ENCODE measurements around the gene CHD5.
"Not testable (repeated sequence)": the region's sequence is repeated elsewhere in the genome, so short reads cannot be mapped to it uniquely, and the experiment has no call there.

The CHD5 gene

DNA sequence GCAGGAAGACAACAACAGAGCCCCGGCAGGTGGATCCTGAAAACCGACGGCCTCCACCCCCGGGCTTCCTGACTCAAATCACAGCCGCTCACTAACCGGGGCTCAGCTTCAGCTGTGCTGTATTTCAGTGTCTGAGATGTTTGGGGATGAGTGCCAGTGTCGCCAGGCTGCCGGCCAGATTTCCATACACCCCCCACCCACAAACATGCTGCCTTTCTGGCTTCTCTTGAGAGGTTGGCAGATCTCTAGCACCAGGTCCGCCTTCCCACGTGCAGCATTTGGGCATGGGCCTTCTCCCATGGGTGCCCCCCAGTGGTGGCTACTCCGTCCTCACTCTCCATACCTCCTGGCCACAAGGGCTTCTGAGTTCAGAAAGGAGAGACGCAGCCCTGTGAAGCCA, 99.7 kb downstream of the CHD5 start:
- no peak for DNase-seq

DNA sequence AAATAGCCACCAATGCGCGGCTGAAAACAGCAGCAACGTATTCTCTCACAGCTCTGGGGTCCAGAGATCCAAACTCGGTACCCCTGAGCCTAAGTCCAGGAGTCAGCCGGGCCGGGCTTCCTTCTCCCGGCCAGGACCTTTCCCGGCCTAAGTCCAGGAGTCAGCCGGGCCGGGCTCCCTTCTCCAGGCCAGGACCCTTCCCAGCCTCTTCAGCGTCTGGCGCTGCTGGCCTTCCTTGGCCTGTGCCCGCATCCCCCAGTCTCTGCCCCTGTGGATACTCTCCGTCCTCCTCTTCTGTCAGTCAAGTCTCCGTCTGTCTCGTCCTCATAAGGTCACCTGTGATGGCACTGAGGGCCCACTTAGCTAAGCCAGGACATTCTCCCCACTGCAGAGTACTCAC, 102.2 kb downstream of the CHD5 start:
- DNase-seq, result no peak

DNA sequence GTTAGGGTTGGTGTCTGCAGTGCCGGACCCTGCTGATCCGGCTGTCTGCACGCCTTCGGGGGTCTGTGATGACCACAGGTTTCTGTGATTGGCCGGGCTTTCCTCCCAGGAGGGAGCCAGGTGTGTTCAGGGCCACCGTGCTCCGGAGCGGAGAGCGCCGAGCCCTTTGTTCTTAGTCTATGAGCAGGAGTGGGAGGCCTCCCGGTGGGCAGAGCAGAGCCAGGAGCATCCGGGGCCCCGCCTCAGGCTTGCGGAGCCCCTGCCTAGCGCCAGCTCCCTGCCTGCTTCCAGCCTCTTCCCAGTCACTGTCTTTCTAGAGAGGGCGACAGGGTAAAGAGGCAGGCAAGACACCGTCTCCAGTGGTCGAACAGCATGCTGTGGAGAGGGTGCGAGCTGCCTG, 102.6 kb downstream of the CHD5 start:
- DNase-seq, result no peak

DNA sequence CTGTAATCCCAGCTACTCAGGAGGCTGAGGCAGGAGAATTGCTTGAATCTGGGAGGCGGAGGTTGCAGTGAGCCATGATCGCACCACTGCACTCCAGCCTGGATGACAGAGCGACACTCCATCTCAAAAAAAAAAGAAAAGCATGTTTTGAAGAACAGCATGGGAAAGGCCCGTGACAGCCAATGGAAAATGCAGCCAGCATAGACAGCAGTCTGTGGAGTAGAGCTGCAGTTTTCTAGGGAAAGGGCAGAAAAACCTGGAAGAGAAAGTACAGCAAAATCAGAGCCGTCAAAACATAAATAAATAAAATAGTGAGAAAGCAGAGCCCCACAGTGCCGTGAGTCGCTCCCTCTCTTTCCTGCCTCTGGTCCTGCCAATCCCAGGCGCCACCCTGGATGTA, 103.1 kb downstream of the CHD5 start:
- not testable (repeated sequence) for DNase-seq

DNA sequence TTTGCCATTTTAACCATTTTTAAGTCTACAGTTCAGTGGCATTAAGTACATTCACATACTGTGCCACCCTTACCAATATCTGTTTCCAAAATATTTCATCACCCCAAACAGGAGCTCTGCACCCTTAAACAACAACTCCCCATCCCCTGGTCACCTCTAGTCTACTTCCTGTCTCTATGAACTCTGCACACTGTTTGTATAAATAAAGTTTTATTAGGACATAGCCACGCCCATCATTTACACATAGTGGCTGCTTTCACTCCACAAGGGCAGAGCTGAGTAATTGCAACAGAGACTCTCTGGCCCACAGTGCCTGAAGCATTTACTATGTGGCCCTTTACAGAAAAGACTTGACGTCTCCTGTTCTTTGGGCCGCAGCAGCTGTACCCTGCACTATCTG, 104.4 kb downstream of the CHD5 start:
- DNase-seq, result peak; percentile 58

DNA sequence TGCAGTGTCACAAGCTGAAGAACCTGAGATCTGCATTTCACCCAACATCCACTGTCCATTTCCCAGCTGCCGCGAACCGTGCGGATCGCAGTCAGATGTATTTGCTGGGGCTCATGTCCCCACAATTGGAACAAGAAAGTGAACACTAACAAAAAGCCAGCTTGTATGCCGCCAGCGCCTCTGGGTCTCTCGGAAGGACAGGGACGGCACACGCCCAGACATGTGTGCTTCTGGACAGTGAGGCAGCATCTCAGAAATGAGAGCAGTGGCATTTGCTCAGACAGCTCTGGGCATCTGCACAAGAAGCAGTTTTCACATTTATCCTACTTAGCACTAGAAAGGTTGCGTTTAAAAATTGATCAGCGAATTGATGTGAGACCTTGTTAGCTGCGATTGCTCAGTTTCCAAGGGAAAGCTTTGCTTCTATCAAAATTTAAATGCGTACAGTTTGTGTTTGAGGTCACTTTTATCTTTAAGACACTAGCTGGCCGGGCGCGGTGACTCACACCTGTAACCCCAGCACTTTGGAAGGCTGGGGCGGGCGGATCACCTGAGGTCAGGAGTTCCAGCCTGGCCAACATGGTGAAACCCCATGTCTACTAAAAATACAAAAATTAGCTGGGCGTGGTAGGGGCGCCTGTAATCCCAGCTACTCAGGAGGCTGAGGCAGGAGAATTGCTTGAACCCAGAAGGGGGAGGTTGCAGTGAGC, 105.8 kb downstream of the CHD5 start:
- DNase-seq, result no peak

DNA sequence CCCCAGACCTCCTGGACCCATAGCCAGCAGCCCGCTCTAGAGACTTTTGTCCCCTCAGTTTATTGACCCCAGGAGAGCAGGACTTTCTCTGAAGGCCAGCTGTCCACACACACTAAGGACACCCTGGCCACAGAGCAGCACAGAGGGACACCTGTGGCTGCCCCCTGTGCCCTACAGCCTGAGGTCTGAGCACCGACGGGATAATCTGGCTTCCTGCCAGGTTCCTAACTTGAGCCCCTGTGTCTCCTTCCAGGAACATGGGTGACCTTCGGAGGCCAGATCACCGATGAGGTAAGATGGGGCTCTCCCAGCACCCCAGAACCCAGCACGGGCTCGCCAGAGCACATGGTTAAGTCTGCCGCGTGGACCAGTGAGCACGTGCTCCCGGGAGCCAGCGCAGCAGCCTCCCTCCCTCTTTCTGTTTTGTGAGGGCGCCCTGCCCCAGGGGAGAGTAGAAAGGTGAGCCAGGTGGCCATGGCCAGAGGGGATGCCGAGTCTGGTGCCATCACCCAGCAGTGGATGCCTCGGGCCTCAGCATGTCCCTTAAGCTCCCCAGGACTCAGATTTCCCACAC, 106.6 kb downstream of the CHD5 start:
- no peak for DNase-seq

DNA sequence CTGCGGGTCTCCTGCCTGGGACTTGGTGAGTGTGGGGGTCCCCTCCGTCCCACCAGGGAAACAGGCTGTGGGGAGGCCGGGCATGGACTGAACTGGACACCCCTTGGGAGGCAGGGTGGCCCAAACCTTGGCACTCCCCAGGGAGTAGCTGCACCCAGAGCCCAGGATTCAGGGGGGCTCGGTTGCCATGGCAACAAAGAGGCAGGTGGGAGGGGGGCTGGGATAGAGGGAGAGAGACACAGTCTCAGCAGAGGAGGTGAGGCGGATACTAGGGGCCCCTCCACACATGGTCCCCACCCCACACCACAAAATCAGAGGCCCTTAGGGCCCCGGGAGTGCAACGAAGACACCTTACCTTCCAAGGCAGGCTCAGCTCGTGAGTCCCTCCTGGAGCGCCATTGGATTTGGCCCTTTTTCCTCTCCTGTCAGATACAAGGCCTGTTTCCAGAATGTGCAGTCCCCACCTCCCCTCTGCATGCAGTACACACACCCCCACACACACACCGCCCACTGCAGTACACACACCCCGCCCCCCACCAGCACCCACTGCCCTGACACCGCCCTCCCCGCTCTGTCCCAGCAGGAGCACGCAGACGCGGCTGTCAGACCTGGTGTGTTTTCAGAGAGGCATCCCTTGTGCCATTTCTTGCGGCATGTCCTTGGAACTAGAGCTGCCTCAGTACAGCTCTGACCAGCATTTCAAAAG, 107.2 kb downstream of the CHD5 start:
- DNase-seq, result no peak

DNA sequence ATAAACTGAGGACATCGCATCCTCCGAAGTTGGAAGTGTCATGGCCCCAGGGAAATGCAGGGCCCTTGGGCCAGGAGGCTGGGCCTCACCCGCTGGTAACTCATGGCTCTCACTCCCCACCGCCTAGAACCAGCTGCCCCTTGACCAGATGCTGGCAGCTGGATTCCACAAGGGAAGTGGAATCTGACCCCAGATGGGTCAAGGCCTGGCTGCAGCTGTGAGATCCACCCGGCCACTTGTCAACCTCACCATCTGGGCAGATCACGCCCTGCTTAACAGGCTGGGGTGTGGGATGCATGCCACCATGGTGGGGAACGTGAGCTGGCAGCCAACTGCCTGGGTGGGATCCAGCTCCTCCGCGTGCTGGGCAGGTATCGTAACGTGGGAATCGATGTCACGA, 108.9 kb downstream of the CHD5 start:
- DNase-seq, result no peak

DNA sequence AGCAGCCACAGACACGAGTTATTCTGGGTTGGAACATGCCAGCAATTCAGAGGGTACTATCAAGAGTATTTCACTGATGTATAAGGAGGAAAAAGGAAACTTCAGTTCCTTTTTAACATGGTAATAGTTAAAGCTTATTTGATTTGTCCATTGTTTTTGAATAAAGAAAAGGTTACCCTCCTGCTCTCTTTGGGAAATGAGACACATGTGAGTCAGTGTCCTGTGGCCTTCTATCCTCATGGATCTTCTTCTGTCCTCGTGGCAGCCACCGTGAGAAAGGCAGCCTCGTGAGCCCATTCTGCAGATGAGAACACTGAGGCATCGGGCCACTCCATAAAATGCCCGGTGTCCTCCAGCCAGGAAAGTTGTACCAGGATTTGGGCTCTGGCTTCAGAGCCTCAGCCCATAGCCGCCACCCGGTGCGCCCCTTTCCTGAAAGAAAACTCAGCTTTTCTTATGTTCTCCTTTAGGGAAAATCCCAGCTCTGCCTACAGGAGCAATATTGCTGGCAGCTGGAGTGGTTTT, 109.6 kb downstream of the CHD5 start:
- no peak for DNase-seq

DNA sequence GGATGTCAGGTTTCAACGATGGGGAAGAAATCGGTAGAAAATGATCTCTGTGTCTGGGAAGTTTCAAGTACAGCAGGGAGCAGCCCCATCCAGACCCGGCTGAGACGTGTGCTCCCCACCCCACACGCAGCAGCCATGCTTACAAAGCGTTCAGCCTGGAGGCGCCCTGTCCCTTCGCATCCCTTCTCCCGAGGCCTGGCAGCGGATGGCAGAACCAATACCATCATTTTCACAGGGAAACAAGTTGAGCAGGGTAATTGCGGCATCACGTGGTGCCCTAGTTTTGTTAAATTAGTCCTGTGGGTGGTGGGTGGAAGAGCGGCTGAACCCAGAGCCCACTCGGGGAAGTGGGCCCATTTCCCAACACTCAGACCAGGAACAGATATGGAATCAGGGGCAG, 110.5 kb downstream of the CHD5 start:
- DNase-seq, result no peak

DNA sequence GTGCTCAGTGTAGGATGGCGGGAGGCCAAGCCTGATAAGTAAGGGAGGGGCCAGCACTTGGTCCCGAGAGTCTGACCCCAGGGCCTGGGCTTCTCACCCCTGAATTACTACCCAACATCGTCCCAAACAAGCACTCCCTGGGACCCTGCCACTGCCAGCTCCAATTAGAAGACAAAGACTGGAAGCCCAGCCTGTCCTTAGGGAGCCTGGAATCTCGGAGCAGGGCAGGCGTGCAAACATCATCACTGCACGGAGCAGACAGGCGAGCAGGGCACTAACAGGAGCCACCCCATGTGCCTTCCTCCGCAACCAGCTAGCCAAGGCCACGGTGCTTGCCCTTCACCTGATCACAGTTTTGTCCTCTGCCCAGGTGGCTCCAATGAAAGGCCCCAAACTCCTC, 111.2 kb downstream of the CHD5 start:
- DNase-seq, result no peak

DNA sequence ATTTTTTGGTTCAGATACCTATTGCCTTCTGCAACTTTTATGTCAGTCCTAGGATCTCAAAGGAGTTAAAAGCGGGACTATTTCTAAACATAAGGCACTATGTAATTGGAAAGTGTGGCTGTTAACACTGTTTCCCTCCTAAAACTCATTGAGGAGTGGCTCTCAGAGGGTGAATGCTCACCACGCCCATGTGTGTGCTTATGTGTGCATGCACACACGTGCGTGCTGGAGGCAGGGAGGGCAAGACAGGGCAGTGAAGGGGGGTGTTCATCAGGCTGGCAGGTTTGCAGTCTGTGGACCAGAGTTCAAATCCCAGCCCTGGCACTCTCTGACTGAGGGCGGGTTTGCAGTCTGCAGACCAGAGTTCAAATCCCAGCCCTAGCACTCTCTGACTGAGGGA, 112.0 kb downstream of the CHD5 start:
- DNase-seq, result no peak

DNA sequence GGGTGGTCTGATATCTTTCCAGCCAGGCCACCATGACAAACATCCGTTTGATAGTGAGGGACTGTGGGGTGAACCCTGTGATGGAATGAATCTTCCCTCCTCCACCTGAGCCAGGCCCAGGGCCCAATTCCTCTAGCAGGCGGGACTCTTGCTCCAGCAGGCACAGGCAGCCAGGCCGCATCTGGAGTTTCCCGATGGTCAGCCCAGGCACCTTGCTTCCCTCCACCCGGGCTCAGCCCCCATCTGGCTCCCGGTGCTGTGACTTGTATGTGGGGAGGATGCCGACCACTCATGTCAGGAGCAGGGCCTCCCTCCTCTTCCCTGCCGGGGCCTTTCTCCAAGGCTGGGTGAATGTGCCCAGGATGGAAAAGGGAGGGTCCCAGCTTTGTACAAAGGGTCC, 113.4 kb downstream of the CHD5 start:
- DNase-seq, result no peak

DNA sequence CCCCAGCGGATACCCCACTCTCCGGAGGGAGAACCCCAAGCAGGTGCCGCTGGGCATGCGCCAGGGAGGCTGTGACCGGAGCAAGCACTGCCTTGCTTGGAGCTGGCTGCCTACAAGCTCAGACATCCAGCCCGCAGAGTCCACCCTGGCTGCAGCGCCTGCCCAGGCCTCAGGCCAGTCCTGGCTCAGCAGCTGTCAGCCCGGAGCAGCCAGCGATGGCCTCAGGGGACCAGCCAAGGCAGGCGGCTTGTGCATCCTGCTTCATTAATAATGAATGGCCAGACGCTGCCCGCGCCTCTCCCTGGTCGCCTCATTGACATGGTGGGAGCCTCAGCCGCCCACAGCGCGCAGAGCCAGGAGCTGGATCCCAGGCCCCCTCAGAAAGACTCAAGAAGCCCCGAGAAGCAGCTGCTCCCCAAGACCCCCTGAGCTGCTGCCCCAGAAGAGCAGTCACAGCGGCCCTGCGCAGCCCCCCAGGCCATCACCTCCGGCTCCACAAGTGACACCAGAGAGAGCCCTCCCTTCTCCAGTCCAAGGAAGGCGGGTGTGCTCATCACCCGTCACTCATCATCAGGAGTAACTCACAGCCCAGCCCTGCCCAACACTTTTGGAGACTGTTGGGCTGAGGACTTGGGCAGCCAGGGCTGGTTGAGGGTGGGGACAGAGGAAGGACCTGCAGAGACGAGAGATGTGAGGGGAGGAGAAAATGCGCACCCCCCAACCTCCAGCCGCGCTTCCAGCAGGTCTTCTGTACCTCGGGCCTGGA, 114.8 kb downstream of the CHD5 start:
- DNase-seq, result no peak

DNA sequence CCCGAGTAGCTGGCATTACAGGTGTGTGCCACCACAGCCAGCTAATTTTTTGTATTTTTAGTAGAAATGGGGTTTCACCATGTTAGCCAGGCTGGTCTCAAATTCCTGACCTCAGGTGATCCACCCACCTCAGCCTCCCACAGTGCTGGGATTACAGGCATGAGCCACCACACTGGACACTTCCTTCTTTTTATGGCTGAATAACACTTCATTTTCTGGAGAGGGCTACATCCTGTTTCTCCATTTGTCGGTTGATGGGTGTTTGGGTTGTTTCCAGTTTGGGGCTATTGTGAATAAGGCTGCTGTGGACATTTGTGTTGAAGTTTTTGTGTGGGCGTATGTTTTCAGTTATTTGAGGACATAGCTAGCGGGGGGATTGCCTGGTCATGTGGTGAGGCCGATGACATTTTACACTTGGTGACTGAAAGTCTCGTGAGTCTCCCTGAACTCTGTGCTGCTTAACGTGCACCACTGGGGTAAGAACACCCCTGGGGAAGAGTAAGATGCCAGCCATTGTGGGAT, 116.5 kb downstream of the CHD5 start:
- peak; percentile 96 for DNase-seq

DNA sequence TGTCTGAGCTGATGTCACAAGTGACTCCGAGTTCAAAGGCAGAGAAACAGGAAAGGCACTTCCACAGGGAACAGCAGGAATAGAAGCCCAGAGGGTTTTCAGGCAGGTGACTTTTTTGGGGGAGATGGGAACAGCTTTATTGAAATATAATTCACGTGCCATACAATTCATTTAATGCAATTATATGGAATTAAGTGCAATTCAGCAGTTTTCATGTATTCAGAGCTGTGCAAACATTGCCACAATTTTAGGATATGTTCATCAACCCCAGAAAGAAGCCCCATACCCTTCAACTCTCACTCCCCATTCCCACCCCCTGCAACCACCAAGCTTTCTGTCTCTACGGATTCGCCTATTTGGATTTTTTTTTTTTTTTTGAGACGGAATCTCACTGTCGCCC, 117.5 kb downstream of the CHD5 start:
- no peak for DNase-seq

DNA sequence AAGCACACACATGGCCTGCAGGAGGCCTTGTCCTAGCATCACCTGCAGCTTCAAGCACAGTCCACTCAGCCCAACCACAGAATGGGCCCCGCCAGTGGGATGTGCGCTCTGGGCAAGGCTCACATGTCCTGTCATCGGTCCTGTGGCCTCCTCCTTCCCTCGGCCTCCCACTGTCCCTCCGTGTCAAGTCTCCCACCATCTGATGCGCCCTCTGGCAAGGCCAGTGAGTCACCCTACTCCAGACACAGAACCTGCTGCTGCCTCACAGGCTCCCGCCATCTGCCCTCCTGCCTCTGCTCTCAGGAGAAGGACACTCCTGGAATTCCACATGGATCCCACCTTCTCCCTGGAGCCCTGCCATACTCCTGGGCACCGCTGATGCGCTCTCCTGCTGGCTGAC, 120.3 kb downstream of the CHD5 start:
- DNase-seq, result peak; percentile 67

DNA sequence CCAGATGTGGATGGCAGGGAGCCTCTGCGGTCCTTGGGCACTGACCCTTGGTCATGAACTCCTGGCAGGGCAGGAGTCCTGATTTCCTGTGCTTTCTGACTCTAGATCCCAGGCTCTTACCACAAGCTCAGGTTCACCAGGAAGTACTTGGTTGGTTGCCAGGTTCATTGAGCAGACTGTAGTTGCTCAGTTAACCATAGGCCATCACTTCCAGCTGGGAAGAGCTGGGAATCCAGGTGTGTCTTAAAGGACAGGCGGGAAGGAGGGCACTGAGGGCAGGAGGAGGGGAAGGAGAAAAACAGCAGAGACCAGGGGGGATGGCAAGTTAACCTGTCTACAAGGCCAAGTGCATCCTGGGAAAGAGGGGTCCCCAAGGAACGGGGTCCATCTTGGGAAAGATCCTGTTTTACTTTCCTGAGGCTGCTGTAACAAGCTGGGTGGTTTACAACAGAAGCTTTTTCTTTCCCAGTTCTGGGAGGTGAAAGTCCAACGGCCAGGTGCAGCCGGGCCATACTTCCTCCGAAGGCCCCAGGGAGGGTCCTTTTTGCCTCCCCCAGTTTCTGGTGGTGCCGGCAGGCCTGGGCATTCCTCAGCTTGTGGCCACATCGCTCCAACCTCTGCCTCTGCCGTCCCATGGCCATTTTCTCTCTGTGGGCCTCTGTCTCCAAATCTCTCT, 122.8 kb downstream of the CHD5 start:
- DNase-seq, result no peak

DNA sequence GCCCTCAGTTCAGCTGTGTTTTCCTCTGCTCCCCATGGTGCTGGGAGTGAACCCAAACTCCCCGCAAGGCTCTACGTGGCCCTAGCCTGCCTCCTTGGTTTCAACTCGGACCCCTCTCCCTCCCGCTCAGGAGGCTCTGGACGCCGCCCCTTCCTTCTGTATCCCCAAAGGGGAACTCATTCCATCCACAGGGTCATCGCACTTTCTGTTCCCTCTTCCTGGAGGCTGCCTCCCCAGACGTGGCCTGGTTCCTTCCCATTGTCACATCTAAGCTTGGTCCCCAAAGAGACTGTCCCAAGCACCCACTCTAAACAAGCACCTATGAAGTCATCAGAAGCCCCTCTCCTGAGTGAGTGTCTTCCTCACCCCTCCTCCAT, 123.6 kb downstream of the CHD5 start:
- peak; percentile 78 for DNase-seq

DNA sequence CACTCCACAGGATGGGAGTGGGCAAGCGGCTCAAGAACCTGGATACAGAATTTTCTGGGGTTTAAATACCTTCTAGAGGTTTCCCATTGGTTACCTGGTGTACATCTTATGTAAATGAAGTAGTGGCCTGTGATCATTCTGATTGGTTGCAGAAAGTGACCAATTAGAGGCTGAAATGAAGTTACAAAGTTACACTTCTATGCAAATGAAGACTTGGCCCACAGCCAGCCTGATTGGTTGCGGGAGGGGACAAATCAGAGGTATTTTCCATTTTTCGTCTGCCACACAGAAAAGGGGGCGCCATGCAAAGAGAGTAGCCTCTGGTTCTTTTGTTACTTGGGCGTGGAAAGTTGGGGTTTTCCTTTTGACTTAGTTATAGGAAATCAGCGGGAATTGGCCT, 125.5 kb downstream of the CHD5 start:
- DNase-seq, result no peak

DNA sequence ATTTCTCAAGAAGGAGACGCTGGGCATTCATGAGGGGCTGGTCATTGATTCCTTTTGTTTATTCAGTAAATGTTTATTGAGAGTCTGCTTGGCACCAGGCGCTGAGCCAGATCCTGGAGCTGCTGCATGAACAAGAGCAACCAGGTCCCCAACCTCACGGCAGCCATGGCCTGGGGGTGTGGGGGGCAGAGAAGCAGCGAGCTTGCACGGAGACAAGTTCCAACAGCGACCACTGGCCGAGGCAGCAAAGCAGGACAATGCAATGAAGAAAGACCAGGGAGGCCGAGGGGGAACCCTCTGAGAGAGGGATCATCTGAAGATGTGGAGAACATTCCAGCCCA, 126.9 kb downstream of the CHD5 start:
- no peak for DNase-seq

Measured in inflammatory macrophage treated with lipopolysaccharide for 4 hours (primary cell).